A549 (cell line): ENCODE measurements around the gene SAP130.

Experiments
- CTCF ChIP-seq: fragments of >200 bp; sonication (Bioruptor Twin); formaldehyde crosslinking; IDR thresholded peaks from 3 replicates; pipeline ENCODE4 v1.5.1; 2016
- HDAC2 ChIP-seq: fragments of 200-600 bp; sonication (generic); IDR thresholded peaks from 2 replicates; pipeline ENCODE4 v1.6.1; 2016
- RCOR1 ChIP-seq: fragments of 150-350 bp; IDR thresholded peaks from 2 replicates; pipeline ENCODE4 v1.6.1; 2014; ENCODE audit warnings: antibody characterized with exemption, low read length, low read depth
- RNF2 ChIP-seq: fragments of 200-600 bp; sonication (generic); IDR thresholded peaks from 2 replicates; pipeline ENCODE4 v1.6.1; 2016; ENCODE audit warnings: low read depth, mild to moderate bottlenecking, antibody characterized with exemption, moderate library complexity, borderline replicate concordance

GRCh38 chr2:128076461-128077106, 48.7 kb upstream of the SAP130 start:
- no peak for TF ChIP-seq CTCF
- TF ChIP-seq RCOR1 = no peak
- no peak for TF ChIP-seq HDAC2
- TF ChIP-seq RNF2 = no peak
